Smooth muscle cell (in vitro differentiated cells): Measurements from ENCODE around the gene ATP6AP1. TPM values are rescaled to one million over a fixed set of nuclear protein-coding genes. Genes with fewer than 3 reads are reported as not detected.

Experiments
- DNase-seq: peaks from one replicate; lab custom pipeline; 2025; ENCODE audit not compliant: unreplicated experiment; lab: John Stamatoyannopoulos, UW
- H2AFZ ChIP-seq: fragments of 200-600 bp; sonication (generic); 2 replicates; pipeline ENCODE4 v1.6.0; 2016; ENCODE audit warnings: antibody characterized with exemption, low read depth, mild to moderate bottlenecking
- H3F3A ChIP-seq: fragments of 200-600 bp; sonication (generic); 2 replicates; pipeline ENCODE4 v1.6.0; 2017; ENCODE audit warnings: antibody characterized with exemption, low read depth
- H3K27ac ChIP-seq: fragments of 200-600 bp; sonication (generic); 2 replicates; pipeline ENCODE4 v1.5.1; 2016; ENCODE audit warnings: low read depth, mild to moderate bottlenecking
- H3K27me3 ChIP-seq: fragments of 200-600 bp; sonication (generic); 2 replicates; pipeline ENCODE4 v1.6.1; 2016; ENCODE audit warnings: low read depth, mild to moderate bottlenecking
- H3K36me3 ChIP-seq: fragments of 200-600 bp; sonication (generic); 2 replicates; pipeline ENCODE4 v1.5.1; 2016; ENCODE audit warnings: low read depth
- H3K4me1 ChIP-seq: fragments of 200-600 bp; sonication (generic); 2 replicates; pipeline ENCODE4 v1.5.1; 2016; ENCODE audit warnings: low read depth
- H3K4me2 ChIP-seq: fragments of 200-600 bp; sonication (generic); 2 replicates; pipeline ENCODE4 v1.6.0; 2016; ENCODE audit warnings: mild to moderate bottlenecking
- H3K4me3 ChIP-seq: fragments of 200-600 bp; sonication (generic); 2 replicates; pipeline ENCODE4 v1.5.1; 2016; ENCODE audit warnings: mild to moderate bottlenecking
- H3K79me2 ChIP-seq: fragments of 200-600 bp; sonication (generic); 2 replicates; pipeline ENCODE4 v1.6.0; 2016; ENCODE audit warnings: low read depth, mild to moderate bottlenecking
- H3K9ac ChIP-seq: fragments of 200-600 bp; sonication (generic); 2 replicates; pipeline ENCODE4 v1.6.0; 2016; ENCODE audit warnings: low read depth
- H3K9me3 ChIP-seq: fragments of 200-600 bp; sonication (generic); replicated peaks from 2 replicates; pipeline ENCODE4 v1.5.1; 2016; ENCODE audit warnings: low read depth
- H4K20me1 ChIP-seq: fragments of 200-600 bp; sonication (generic); 2 replicates; pipeline ENCODE4 v1.6.0; 2016; ENCODE audit warnings: low read depth
- WGBS: methylation state at CpG from one replicate; pipeline ENCODE4 v1.1.7; 2016; ENCODE audit warnings: low lambda C conversion rate; 5-methylcytosine and 5-hydroxymethylcytosine counted together
- polyA plus RNA-seq: library from polyadenylated mRNA; unstranded; fragments of >200 nt; fragmentation: Nextera tagmentation; extraction: Ambion mirVana; gene quantifications from 2 replicates; pipeline ENCODE4 v1.2.1, GENCODE V29; 2016
- total RNA-seq: library from RNA; depleted of rRNA; stranded (reverse); fragments of >200 nt; gene quantifications from 2 replicates; pipeline ENCODE4 v1.2.3, GENCODE V29; 2014
- TF ChIP-seq, protein P1 (sequence below): fragments of 200-600 bp; sonication (generic); IDR thresholded peaks from 2 replicates; pipeline ENCODE4 v1.5.1; 2017; ENCODE audit warnings: borderline replicate concordance, mild to moderate bottlenecking, antibody characterized with exemption; ENCODE audit not compliant: insufficient read depth, poor library complexity, severe bottlenecking

Gene ATP6AP1
- total and polyA plus RNA-seq, 2 experiments from 2014 or later, result 104 to 193 TPM

DNA sequence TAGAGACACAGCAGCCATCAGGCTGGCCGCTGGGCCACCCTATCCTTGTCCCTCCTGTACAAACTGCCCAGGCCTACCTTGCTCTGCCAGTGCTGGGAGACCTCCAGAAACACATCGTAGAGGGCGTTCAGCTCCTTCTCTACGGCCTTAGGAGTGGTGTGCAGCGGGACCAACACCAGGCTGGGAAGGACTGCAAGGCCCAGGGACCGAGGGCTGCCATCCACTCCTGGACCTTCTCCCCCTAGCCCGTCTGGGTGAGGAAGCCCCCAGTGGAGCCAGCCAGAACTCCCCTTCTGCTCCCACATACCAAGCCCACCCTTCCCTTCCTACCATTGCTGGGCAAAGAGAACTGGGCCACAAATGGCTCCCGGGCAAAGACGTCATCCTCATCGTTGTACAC is 25.3 kb upstream of the ATP6AP1 start:
- no peak for DNase-seq
- Histone ChIP-seq H3K4me1 (no peaks in the 10 kb centered on the region), H3K27me3 (no peaks in the 10 kb centered on the region), H3K9ac (no peak overlapping the region), H3K4me2 (no peak overlapping the region), H3K27ac (no peak overlapping the region), H3K9me3 (no peaks in the 10 kb centered on the region), H3K4me3 (no peak overlapping the region), H3K36me3 (no peaks in the 10 kb centered on the region), H4K20me1 (peaks cover 43% of the 10 kb centered on the region), H3F3A (peaks cover 4% of the 10 kb centered on the region), H2AFZ (no peak overlapping the region), H3K79me2 (peaks cover 25% of the 10 kb centered on the region)
- 92% methylated on average over 10 of the region's 10 CpGs for WGBS
- TF ChIP-seq, protein P1, sequence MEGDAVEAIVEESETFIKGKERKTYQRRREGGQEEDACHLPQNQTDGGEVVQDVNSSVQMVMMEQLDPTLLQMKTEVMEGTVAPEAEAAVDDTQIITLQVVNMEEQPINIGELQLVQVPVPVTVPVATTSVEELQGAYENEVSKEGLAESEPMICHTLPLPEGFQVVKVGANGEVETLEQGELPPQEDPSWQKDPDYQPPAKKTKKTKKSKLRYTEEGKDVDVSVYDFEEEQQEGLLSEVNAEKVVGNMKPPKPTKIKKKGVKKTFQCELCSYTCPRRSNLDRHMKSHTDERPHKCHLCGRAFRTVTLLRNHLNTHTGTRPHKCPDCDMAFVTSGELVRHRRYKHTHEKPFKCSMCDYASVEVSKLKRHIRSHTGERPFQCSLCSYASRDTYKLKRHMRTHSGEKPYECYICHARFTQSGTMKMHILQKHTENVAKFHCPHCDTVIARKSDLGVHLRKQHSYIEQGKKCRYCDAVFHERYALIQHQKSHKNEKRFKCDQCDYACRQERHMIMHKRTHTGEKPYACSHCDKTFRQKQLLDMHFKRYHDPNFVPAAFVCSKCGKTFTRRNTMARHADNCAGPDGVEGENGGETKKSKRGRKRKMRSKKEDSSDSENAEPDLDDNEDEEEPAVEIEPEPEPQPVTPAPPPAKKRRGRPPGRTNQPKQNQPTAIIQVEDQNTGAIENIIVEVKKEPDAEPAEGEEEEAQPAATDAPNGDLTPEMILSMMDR, result no peak

- Histone ChIP-seq H3K4me2 (no peak overlapping the region), H2AFZ (no peak overlapping the region), H3K27ac (no peak overlapping the region), H3K27me3 (no peaks in the 10 kb centered on the region), H3F3A (peaks cover 4% of the 10 kb centered on the region), H3K4me3 (no peak overlapping the region), H3K9me3 (no peaks in the 10 kb centered on the region), H3K4me1 (no peaks in the 10 kb centered on the region), H3K9ac (no peak overlapping the region), H3K79me2 (peaks cover 24% of the 10 kb centered on the region), H4K20me1 (peaks cover 37% of the 10 kb centered on the region), H3K36me3 (no peaks in the 10 kb centered on the region)
- 81% methylated on average over 4 of the region's 4 CpGs for WGBS
- DNase-seq, result no peak
- TF ChIP-seq, protein P1, result no peak
Measured at GRCh38 chrX:154403858-154404257, 24.6 kb upstream of the ATP6AP1 start.

- Histone ChIP-seq H2AFZ (no peak overlapping the region), H3K4me2 (no peak overlapping the region), H3K27ac (no peak overlapping the region), H3K79me2 (peaks cover 15% of the 10 kb centered on the region), H3K27me3 (no peaks in the 10 kb centered on the region), H3F3A (peaks cover 4% of the 10 kb centered on the region), H3K4me3 (no peak overlapping the region), H3K4me1 (no peaks in the 10 kb centered on the region), H3K9me3 (no peaks in the 10 kb centered on the region), H3K9ac (no peak overlapping the region), H4K20me1 (peaks cover 28% of the 10 kb centered on the region), H3K36me3 (no peaks in the 10 kb centered on the region)
- TF ChIP-seq, protein P1, result no peak
- 88% methylated on average over 16 of the region's 16 CpGs for WGBS
- DNase-seq, result no peak
Measured at GRCh38 chrX:154404625-154405192, 23.8 kb upstream of the ATP6AP1 start.

DNA sequence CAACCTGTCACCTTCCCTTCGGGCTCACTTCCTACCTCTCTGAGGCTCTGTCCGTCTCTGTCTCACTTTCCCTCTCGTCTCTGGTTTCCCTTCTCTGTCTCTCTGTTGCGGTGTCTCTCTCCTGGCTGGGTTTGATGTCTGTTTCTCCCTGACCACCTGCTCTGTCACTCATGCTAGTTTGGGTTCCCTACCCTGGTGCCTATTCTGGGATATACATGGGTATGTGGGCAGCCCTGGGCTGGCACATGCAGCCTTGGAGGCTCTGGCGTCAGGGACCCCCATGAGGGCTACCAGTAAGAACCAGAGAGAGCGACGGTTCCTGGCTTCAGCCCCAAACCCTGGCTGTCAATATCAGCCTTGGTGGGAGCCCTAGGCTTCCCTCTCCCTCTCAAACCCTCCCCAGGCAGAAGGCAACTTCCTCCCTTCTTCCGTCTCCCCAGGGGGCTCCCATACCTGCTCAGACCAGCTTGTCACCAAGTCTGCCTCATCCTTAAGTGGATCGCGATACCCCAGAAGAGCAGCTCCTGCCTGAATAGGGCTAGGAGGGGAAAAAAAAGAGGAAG is 19.7 kb upstream of the ATP6AP1 start:
- H4K20me1 ChIP-seq, result no peaks in the 10 kb centered on the region
- H3K9ac ChIP-seq, result peak overlapping the region; percentile 71
- no peak overlapping the region for H2AFZ ChIP-seq
- peak overlapping the region; percentile 88 for H3K4me2 ChIP-seq
- no peaks in the 10 kb centered on the region for H3K9me3 ChIP-seq
- no peak for DNase-seq
- H3K4me1 ChIP-seq, result no peaks in the 10 kb centered on the region
- no peaks in the 10 kb centered on the region for H3F3A ChIP-seq
- peaks cover 11% of the 10 kb centered on the region for H3K79me2 ChIP-seq
- WGBS, result 57% methylated on average over 10 of the region's 10 CpGs
- H3K4me3 ChIP-seq, result peak overlapping the region; percentile 53
- H3K36me3 ChIP-seq, result no peaks in the 10 kb centered on the region
- H3K27ac ChIP-seq, result peak overlapping the region; percentile 77
- TF ChIP-seq, protein P1, result no peak
- H3K27me3 ChIP-seq, result no peaks in the 10 kb centered on the region
